Neural progenitor cell (in vitro differentiated cells): ENCODE data around the gene AQP3. TPM values are rescaled to one million over a fixed set of nuclear protein-coding genes. Genes with fewer than 3 reads are reported as not detected.

Source experiments
- DNase-seq: peaks from one replicate; pipeline ENCODE4 v3.0.0-alpha.2; 2016; ENCODE audit warnings: low spot score
- H2AFZ ChIP-seq: fragments of 200-600 bp; sonication (generic); replicated peaks from 2 replicates; pipeline ENCODE4 v1.6.1; 2016; ENCODE audit warnings: antibody characterized with exemption
- H3F3A ChIP-seq: fragments of 200-600 bp; sonication (generic); 2 replicates; pipeline ENCODE4 v1.6.1; 2016; ENCODE audit warnings: antibody characterized with exemption, low read depth
- H3K27ac ChIP-seq: fragments of 200-600 bp; sonication (generic); 2 replicates; pipeline ENCODE4 v1.5.1; 2016; ENCODE audit warnings: mild to moderate bottlenecking
- H3K27me3 ChIP-seq: fragments of 200-600 bp; sonication (generic); 2 replicates; pipeline ENCODE4 v1.6.1; 2016; ENCODE audit warnings: mild to moderate bottlenecking, moderate library complexity
- H3K36me3 ChIP-seq: fragments of 200-600 bp; sonication (generic); 2 replicates; pipeline ENCODE4 v1.5.1; 2016
- H3K4me1 ChIP-seq: fragments of 200-600 bp; sonication (generic); 2 replicates; pipeline ENCODE4 v1.6.1; 2016; ENCODE audit warnings: mixed run types
- H3K4me2 ChIP-seq: fragments of 200-600 bp; sonication (generic); 2 replicates; pipeline ENCODE4 v1.6.1; 2016
- H3K4me3 ChIP-seq: fragments of 200-600 bp; sonication (generic); 2 replicates; pipeline ENCODE4 v1.5.1; 2016
- H3K79me2 ChIP-seq: fragments of 200-600 bp; sonication (generic); 2 replicates; pipeline ENCODE4 v1.6.1; 2016; ENCODE audit warnings: low read depth
- H3K9ac ChIP-seq: fragments of 200-600 bp; sonication (generic); 2 replicates; pipeline ENCODE4 v1.6.1; 2016
- H3K9me3 ChIP-seq: fragments of 200-600 bp; sonication (generic); 2 replicates; pipeline ENCODE4 v1.5.1; 2016; ENCODE audit warnings: low read depth
- H4K20me1 ChIP-seq: fragments of 200-600 bp; sonication (generic); 2 replicates; pipeline ENCODE4 v1.6.1; 2016; ENCODE audit warnings: low read depth
- H3K27ac Mint-ChIP-seq: 3 replicates; pipeline ENCODE4 v1.8.0; 2021; ENCODE audit warnings: mixed read lengths
- H3K27me3 Mint-ChIP-seq: 2 replicates; pipeline ENCODE4 v1.8.0; 2022; ENCODE audit warnings: low read depth, mild to moderate bottlenecking, inconsistent platforms, moderate library complexity, mixed read lengths; ENCODE audit not compliant: insufficient read depth
- H3K36me3 Mint-ChIP-seq: 3 replicates; pipeline ENCODE4 v1.8.0; 2021; ENCODE audit warnings: mixed read lengths
- H3K4me1 Mint-ChIP-seq: 3 replicates; pipeline ENCODE4 v1.8.0; 2021; ENCODE audit warnings: mixed read lengths
- H3K4me3 Mint-ChIP-seq: 3 replicates; pipeline ENCODE4 v1.8.0; 2021; ENCODE audit warnings: mild to moderate bottlenecking, moderate library complexity, mixed read lengths
- H3K9me3 Mint-ChIP-seq: 3 replicates; pipeline ENCODE4 v1.8.0; 2020; ENCODE audit warnings: mixed read lengths
- EZH2 ChIP-seq: fragments of 200-600 bp; sonication (generic); IDR thresholded peaks from 2 replicates; pipeline ENCODE4 v1.6.1; 2017; ENCODE audit warnings: antibody characterized with exemption, mild to moderate bottlenecking, moderate library complexity
- EZH2phosphoT487 ChIP-seq: fragments of 200-600 bp; sonication (generic); IDR thresholded peaks from 2 replicates; pipeline ENCODE4 v1.6.1; 2017; ENCODE audit warnings: antibody characterized with exemption
- total RNA-seq: library from RNA; depleted of rRNA; stranded (reverse); fragments of >200 nt; gene quantifications from 2 replicates; pipeline ENCODE4 v1.2.3, GENCODE V29; 2015; ENCODE audit warnings: low replicate concordance
- TF ChIP-seq, protein P1 (sequence below): fragments of 200-600 bp; sonication (generic); IDR thresholded peaks from 2 replicates; pipeline ENCODE4 v1.5.1; 2017; ENCODE audit warnings: antibody characterized with exemption, mild to moderate bottlenecking

AQP3 gene
- total RNA-seq, 1 donor from 2014 or later = 0.45 TPM

DNA sequence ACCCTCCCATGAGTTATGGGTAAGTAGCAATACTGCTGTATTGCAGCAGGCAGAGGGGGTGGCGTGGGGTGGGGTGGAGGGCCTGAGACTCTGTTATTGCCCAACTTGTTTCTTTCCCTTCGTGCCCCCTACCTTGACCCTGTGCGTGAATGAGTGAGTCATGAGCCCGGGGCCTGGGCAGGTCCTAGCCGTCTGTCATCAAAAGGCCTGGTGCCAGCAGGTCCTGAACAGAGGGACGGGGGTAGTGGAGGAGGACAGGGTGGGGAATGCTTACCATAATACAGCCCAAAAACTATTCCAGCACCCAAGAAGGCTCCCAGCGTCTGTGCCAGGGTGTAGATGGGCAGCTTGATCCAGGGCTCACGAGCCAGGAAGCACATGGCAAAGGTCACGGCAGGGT, 4.3 kb downstream of the AQP3 start:
- no peaks in the 10 kb centered on the region for H3K9me3 Mint-ChIP-seq
- Histone ChIP-seq H3K4me2 (no peak overlapping the region), H3K4me1 (peaks cover 20% of the 10 kb centered on the region), H3K27me3 (peaks cover 19% of the 10 kb centered on the region), H3K27ac (no peak overlapping the region), H4K20me1 (no peaks in the 10 kb centered on the region), H3K9ac (no peak overlapping the region), H3K9me3 (no peaks in the 10 kb centered on the region), H3K4me3 (no peak overlapping the region), H3K36me3 (no peaks in the 10 kb centered on the region), H3F3A (peaks cover 17% of the 10 kb centered on the region), H3K79me2 (no peaks in the 10 kb centered on the region), H2AFZ (no peak overlapping the region)
- TF ChIP-seq EZH2phosphoT487 = no peak
- no peak for TF ChIP-seq EZH2
- TF ChIP-seq, protein P1, sequence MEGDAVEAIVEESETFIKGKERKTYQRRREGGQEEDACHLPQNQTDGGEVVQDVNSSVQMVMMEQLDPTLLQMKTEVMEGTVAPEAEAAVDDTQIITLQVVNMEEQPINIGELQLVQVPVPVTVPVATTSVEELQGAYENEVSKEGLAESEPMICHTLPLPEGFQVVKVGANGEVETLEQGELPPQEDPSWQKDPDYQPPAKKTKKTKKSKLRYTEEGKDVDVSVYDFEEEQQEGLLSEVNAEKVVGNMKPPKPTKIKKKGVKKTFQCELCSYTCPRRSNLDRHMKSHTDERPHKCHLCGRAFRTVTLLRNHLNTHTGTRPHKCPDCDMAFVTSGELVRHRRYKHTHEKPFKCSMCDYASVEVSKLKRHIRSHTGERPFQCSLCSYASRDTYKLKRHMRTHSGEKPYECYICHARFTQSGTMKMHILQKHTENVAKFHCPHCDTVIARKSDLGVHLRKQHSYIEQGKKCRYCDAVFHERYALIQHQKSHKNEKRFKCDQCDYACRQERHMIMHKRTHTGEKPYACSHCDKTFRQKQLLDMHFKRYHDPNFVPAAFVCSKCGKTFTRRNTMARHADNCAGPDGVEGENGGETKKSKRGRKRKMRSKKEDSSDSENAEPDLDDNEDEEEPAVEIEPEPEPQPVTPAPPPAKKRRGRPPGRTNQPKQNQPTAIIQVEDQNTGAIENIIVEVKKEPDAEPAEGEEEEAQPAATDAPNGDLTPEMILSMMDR = no peak
- H3K4me1 Mint-ChIP-seq = peaks cover 34% of the 10 kb centered on the region
- no peak overlapping the region for H3K27ac Mint-ChIP-seq
- H3K4me3 Mint-ChIP-seq = no peak overlapping the region
- peaks cover 19% of the 10 kb centered on the region for H3K27me3 Mint-ChIP-seq
- no peaks in the 10 kb centered on the region for H3K36me3 Mint-ChIP-seq
- DNase-seq = no peak

GRCh38 chr9:33442125-33442524, 5.3 kb downstream of the AQP3 start:
- peaks cover 15% of the 10 kb centered on the region for H3K27me3 Mint-ChIP-seq
- no peak overlapping the region for H3K4me2 ChIP-seq
- DNase-seq = no peak
- no peaks in the 10 kb centered on the region for H4K20me1 ChIP-seq
- H3K36me3 Mint-ChIP-seq = no peaks in the 10 kb centered on the region
- H3K4me1 ChIP-seq = peaks cover 20% of the 10 kb centered on the region
- no peaks in the 10 kb centered on the region for H3K9me3 ChIP-seq
- H3K36me3 ChIP-seq = no peaks in the 10 kb centered on the region
- H3K79me2 ChIP-seq = no peaks in the 10 kb centered on the region
- no peak overlapping the region for H3K9ac ChIP-seq
- H3K9me3 Mint-ChIP-seq = no peaks in the 10 kb centered on the region
- peaks cover 16% of the 10 kb centered on the region for H3F3A ChIP-seq
- peaks cover 32% of the 10 kb centered on the region for H3K4me1 Mint-ChIP-seq
- peaks cover 10% of the 10 kb centered on the region for H3K27me3 ChIP-seq
- TF ChIP-seq, protein P1 = no peak
- no peak for TF ChIP-seq EZH2phosphoT487
- TF ChIP-seq EZH2 = no peak
- no peak overlapping the region for H3K4me3 Mint-ChIP-seq
- H3K4me3 ChIP-seq = no peak overlapping the region
- no peak overlapping the region for H3K27ac Mint-ChIP-seq
- H3K27ac ChIP-seq = no peak overlapping the region
- no peak overlapping the region for H2AFZ ChIP-seq

DNA sequence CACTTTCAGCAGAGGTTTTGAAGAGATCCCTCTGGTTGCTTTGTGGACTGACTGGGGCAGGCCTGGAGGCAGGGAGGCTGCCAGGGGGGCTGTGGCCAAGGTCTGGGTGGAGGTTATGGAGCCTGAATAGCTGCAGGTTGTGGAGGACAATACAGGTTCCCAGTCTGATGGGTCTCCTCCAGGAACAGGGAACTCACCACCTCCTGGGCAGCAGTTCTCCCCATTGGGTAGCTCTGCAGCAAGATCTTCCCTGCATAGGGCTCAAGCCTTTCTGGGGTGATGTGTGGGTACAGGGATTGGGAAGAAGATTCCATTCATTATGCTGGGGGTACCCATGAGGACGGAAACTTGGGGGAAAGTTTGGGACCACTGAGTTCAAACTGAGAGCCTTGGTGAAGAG, 6.8 kb downstream of the AQP3 start:
- H3K4me3 ChIP-seq = no peak overlapping the region
- no peaks in the 10 kb centered on the region for H3K9me3 ChIP-seq
- H3K4me2 ChIP-seq = no peak overlapping the region
- H3K27ac ChIP-seq = no peak overlapping the region
- no peaks in the 10 kb centered on the region for H3K36me3 ChIP-seq
- H3K9me3 Mint-ChIP-seq = no peaks in the 10 kb centered on the region
- no peak overlapping the region for H3K4me3 Mint-ChIP-seq
- no peak overlapping the region for H2AFZ ChIP-seq
- H3K27me3 Mint-ChIP-seq = peaks cover 15% of the 10 kb centered on the region
- no peaks in the 10 kb centered on the region for H3K27me3 ChIP-seq
- H3K4me1 Mint-ChIP-seq = peaks cover 21% of the 10 kb centered on the region
- no peak overlapping the region for H3K27ac Mint-ChIP-seq
- no peak for DNase-seq
- H3K9ac ChIP-seq = no peak overlapping the region
- H4K20me1 ChIP-seq = no peaks in the 10 kb centered on the region
- H3K36me3 Mint-ChIP-seq = no peaks in the 10 kb centered on the region
- no peaks in the 10 kb centered on the region for H3K79me2 ChIP-seq
- peaks cover under 1% of the 10 kb centered on the region for H3F3A ChIP-seq
- TF ChIP-seq, protein P1 = no peak
- TF ChIP-seq EZH2 = no peak
- TF ChIP-seq EZH2phosphoT487 = no peak
- H3K4me1 ChIP-seq = peaks cover 5% of the 10 kb centered on the region

DNA sequence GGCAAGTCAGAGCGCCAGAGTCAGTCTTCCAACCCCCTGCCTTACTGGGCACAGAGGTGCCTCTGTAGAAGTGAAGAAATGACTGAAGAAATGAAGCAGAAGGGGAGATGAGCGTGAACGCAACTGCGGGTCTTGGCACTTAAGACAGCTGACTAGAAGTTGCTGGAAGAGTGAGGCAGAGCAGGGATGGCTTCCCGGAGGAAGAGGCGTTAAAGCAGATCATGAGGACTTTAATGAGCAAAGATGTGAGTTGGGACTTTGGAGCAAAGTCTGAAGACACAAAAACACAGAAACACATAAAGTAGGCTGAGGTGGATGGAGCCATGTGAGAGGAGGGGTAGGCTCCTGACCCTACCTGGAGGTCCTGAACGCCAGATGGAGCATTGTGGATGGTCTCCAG, 7.2 kb downstream of the AQP3 start:
- no peak for DNase-seq
- no peaks in the 10 kb centered on the region for H4K20me1 ChIP-seq
- H3K4me2 ChIP-seq = no peak overlapping the region
- H3K9ac ChIP-seq = no peak overlapping the region
- Mint-ChIP-seq H3K4me1 (peaks cover 22% of the 10 kb centered on the region), H3K4me3 (no peak overlapping the region), H3K9me3 (no peaks in the 10 kb centered on the region), H3K27ac (no peak overlapping the region), H3K36me3 (no peaks in the 10 kb centered on the region), H3K27me3 (peaks cover 13% of the 10 kb centered on the region)
- H3K36me3 ChIP-seq = no peaks in the 10 kb centered on the region
- no peak for TF ChIP-seq EZH2phosphoT487
- TF ChIP-seq, protein P1 = no peak
- no peaks in the 10 kb centered on the region for H3K27me3 ChIP-seq
- H3F3A ChIP-seq = no peaks in the 10 kb centered on the region
- H3K4me1 ChIP-seq = peaks cover 1% of the 10 kb centered on the region
- H3K27ac ChIP-seq = no peak overlapping the region
- no peaks in the 10 kb centered on the region for H3K79me2 ChIP-seq
- no peaks in the 10 kb centered on the region for H3K9me3 ChIP-seq
- no peak overlapping the region for H3K4me3 ChIP-seq
- no peak overlapping the region for H2AFZ ChIP-seq
